ENCODE results near the gene TSEN34. TPM values are rescaled to one million over a fixed set of nuclear protein-coding genes. Genes with fewer than 3 reads are reported as not detected.
"Not testable (repeated sequence)": the region's sequence is repeated elsewhere in the genome, so short reads cannot be mapped to it uniquely, and the experiment has no call there.

Gene TSEN34
- total and polyA plus RNA-seq, 11 donors: 10.2 to 48.9 (median 23.5) TPM

DNA sequence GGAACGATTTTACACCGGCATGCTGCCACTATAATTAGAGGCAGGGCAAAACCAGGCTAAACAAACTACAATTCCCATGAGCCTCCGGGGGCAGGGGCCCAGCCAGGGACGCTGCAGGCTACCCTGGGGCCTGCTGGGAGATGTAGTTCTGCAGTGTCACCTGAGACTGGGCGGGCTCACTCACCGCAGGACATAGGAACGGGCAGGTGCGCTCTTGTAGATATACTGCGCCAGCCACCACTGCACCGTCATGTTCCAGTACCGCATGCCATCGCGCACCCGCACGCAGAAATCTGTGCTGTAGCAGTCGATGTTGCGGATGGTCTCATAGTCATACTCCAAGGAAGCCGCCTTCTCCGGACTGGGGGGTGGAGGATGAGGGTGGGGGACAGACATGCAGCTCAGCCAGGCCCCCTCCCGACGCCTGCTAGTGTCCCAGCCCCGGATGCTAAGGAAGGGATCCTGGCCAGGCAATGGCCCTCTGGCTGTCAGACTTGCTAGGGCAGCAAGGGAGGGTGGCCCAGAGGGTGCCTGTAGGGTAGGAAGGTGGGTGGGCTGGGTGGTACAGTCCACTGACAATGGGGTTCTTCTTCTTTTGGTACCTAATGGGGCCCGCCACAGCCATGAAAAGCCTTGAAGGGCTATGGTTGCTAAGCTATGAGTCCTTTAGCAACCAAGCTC lies 12.4 kb upstream of the TSEN34 start:
- peaks cover 0 to 35% (median 6%) of the 10 kb centered on the region in 9 donors for H3K36me3 ChIP-seq
- TF ChIP-seq, protein P1, sequence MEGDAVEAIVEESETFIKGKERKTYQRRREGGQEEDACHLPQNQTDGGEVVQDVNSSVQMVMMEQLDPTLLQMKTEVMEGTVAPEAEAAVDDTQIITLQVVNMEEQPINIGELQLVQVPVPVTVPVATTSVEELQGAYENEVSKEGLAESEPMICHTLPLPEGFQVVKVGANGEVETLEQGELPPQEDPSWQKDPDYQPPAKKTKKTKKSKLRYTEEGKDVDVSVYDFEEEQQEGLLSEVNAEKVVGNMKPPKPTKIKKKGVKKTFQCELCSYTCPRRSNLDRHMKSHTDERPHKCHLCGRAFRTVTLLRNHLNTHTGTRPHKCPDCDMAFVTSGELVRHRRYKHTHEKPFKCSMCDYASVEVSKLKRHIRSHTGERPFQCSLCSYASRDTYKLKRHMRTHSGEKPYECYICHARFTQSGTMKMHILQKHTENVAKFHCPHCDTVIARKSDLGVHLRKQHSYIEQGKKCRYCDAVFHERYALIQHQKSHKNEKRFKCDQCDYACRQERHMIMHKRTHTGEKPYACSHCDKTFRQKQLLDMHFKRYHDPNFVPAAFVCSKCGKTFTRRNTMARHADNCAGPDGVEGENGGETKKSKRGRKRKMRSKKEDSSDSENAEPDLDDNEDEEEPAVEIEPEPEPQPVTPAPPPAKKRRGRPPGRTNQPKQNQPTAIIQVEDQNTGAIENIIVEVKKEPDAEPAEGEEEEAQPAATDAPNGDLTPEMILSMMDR (IDR thresholded peaks at IDR 0.05): no peak
- no peak for TF ChIP-seq POLR2A (IDR thresholded peaks at IDR 0.05)

DNA sequence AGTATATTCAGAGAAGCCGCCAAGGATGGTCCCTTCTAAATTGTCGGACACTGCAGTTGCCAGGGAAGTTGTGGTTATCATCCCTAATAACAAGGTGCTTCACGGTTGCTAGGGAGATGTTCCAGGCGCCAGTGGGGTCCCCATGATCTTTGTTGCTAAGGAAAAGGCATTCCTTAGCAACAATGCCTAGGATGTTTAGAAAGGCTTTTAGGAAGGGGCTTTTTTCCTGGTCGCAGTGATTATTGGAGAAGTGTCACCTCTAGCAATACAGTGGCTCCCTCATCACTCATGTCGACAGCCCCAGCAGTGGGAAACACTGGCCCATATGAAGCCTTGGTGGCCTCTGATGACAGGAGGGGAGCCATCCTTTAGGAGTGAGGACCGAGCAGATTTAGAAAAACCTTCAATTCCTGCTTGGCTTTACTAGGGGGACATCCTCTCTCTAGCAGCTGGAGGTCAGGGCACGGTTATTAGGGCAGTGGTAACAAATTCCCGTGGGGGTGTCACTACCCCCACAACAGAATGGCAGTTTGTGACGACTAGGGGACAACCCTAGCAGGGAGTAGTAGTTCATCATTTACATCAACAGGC lies 11.8 kb upstream of the TSEN34 start:
- intact Hi-C loops (cut with DNase I): no loop called here
- H3K36me3 ChIP-seq: peaks cover 0 to 35% (median 6%) of the 10 kb centered on the region in 9 donors
- no peak overlapping the region for H3K27ac ChIP-seq
- no peaks in the 10 kb centered on the region for H3K27me3 ChIP-seq
- no peaks in the 10 kb centered on the region for H3K9me3 ChIP-seq
- TF ChIP-seq, protein P1 (IDR thresholded peaks at IDR 0.05): no peak
- no peak for TF ChIP-seq POLR2A (IDR thresholded peaks at IDR 0.05)
- 81 to 91% (median 86%) methylated on average over 10 of the region's 10 CpGs for WGBS, 4 donors
- no peak for ATAC-seq
- H3K4me3 ChIP-seq: no peak overlapping the region
- DNase-seq: no peak
- H3K4me1 ChIP-seq: no peaks in the 10 kb centered on the region

More for the DNA sequence above, 12.4 kb upstream of the TSEN34 start:
- no peaks in the 10 kb centered on the region for H3K9me3 ChIP-seq
- no peak overlapping the region for H3K4me3 ChIP-seq
- no peaks in the 10 kb centered on the region for H3K27me3 ChIP-seq
- DNase-seq: no peak
- 69 to 87% (median 74%) methylated on average over 17 to 23 of the region's 23 CpGs for WGBS, 4 donors
- H3K4me1 ChIP-seq: no peaks in the 10 kb centered on the region
- intact Hi-C loops (cut with DNase I): no loop called here
- peak; percentile 66 to 84 (median 74) for ATAC-seq
- no peak overlapping the region for H3K27ac ChIP-seq

DNA sequence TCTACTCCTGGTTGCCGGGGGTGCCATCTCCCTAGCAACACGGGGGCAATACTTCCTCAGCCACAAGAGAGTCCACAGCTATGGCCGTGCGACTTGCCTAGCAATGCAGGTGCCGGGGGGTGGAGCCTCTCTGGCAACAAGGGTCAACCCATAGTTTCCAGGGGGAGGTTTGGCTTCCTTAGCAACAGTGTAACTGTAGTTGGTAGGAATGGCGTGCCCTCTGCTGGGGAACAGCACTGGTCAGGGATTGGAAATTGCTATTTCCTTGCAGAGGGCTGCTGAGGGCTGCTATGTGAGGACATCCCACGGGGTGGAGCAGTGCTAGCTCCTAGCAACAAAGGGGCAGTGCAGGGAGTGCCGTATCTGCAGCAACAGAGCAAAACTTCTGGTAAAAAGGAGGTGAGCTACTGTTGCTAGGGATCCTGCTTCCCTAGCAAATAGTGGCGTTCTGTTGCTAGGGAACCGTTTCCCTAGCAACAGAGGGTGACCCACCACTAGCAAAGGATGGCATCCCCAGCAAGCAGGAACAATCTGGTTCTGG lies 11.1 kb upstream of the TSEN34 start:
- WGBS, 4 donors: 56 to 82% (median 67%) methylated on average over 7 to 10 of the region's 10 CpGs
- TF ChIP-seq, protein P1 (IDR thresholded peaks at IDR 0.05): peak in 2 of 12 donors; percentile 14 to 26
- no peak for TF ChIP-seq POLR2A (IDR thresholded peaks at IDR 0.05)
- no peaks in the 10 kb centered on the region for H3K27me3 ChIP-seq
- no peaks in the 10 kb centered on the region for H3K9me3 ChIP-seq
- peaks cover 0 to 35% (median 6%) of the 10 kb centered on the region in 9 donors for H3K36me3 ChIP-seq
- DNase-seq: no peak
- intact Hi-C loops (cut with DNase I): no loop called here
- no peak overlapping the region for H3K27ac ChIP-seq
- ATAC-seq: peak in 2 of 4 donors; percentile 39 to 44
- no peak overlapping the region for H3K4me3 ChIP-seq
- no peaks in the 10 kb centered on the region for H3K4me1 ChIP-seq

DNA sequence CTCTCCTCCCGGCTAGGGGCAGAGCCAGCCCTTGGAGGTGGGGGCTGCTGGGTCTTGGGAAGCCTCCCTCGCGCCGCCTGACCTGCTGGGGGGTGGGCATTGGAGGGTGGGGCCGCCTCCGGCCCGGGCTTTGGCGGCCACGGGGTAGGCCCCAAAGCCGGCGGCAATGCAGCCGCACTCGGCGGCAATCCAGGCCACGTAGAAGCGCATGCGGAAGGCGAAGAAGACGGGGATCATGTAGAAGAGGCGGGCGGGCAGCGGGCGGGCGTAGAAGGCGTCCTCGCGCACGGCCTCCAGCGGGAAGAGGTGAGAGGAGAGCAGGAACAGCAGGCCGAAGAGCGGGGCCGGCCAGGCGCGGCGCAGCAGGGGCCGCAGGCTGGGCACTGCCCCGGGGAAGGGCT lies 10.4 kb upstream of the TSEN34 start:
- H3K27ac ChIP-seq: no peak overlapping the region

DNA sequence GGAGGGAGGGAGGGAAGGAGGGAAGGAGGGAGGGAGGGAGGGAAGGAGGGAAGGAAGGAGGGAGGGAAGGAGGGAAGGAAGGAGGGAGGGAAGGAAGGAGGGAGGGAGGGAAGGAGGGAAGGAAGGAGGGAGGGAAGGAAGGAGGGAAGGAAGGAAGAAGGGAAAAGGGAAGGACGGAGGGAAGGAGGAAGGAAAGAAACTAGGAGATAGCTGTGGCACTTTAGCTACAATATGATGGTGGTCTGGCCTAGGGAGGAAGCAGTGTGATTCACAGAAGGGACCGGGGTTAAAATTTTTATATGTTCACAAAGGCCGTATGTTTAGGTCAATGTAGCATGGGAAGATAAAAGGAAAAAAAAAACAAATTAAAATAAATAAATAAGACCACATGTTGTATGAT lies 9.2 kb upstream of the TSEN34 start:
- H3K9me3 ChIP-seq; intact Hi-C loops (cut with DNase I); H3K4me1 ChIP-seq; H3K27ac ChIP-seq; ATAC-seq; H3K4me3 ChIP-seq; DNase-seq; H3K27me3 ChIP-seq: not testable (repeated sequence)
- WGBS, 4 donors: 88 to 96% (median 92%) methylated on average over 3 of the region's 3 CpGs
- H3K36me3 ChIP-seq: peaks cover 0 to 30% (median 6%) of the 10 kb centered on the region in 9 donors

More for the DNA sequence above, 10.4 kb upstream of the TSEN34 start:
- peak in 1 of 4 donors; percentile 11 for ATAC-seq
- no peak for DNase-seq
- TF ChIP-seq, protein P1 (IDR thresholded peaks at IDR 0.05): no peak
- no peak for TF ChIP-seq POLR2A (IDR thresholded peaks at IDR 0.05)
- no peak overlapping the region for H3K4me3 ChIP-seq
- no peaks in the 10 kb centered on the region for H3K27me3 ChIP-seq
- H3K9me3 ChIP-seq: no peaks in the 10 kb centered on the region
- H3K36me3 ChIP-seq: peaks cover 0 to 35% (median 6%) of the 10 kb centered on the region in 9 donors
- H3K4me1 ChIP-seq: no peaks in the 10 kb centered on the region
- intact Hi-C loops (cut with DNase I): no loop called here
- WGBS, 4 donors: 95 to 96% (median 96%) methylated on average over 36 to 37 of the region's 37 CpGs

All from heart left ventricle (tissue), 16 donors.